HG03064 (cell line): ENCODE data around the gene RHOBTB3.

Experiments
- ATAC-seq: cut with Tn5 transposase; IDR thresholded peaks from one replicate; pipeline ENCODE4 v1.9.1; 2021; ENCODE audit warnings: low read depth; ENCODE audit not compliant: unreplicated experiment

The RHOBTB3 gene

DNA sequence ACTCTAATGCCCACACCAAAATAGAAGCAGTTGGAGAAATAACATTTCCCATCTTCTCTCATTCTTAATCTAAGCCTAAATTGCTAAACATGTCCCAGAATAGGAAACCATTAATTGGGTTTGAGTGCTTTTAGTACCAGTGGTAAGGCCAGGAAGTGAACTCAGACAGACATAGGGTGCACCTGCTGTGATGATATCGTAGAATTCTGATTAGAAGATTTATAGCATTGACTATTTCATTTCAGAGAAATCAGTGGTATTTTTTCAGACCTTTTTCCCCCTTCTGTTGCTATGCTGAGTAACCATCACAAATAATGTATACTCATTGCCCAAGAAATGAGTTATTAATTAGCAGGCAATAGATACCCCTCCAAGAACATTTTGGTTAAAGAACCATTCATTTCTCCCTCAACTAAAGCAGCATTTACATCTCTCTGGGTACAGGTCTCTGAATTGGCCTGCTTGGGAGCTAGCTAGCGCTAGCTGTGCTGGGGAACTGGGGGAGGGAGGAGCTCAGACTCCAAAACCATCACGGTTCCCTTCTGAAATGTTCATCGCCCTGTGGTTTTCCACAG is 84.1 kb downstream of the RHOBTB3 start:
- ATAC-seq: no peak

DNA sequence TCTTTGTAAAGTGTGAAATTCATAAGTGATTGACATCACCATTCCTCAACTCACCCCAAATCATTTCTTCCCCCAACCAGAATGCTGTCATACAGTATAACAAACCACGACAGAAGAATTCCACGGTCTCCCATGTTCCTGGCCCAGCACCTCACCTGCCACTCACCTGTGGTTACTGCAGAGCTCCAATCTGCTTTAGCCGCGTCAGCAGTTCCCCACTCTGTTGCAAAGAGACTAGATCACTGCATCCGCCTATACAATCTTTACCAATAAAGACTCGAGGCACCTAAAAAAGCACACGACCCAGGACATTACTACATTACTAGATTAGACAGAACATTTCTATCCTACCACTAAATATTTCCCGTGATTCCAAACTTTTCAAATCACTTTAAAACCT is 85.2 kb downstream of the RHOBTB3 start:
- ATAC-seq: no peak

DNA sequence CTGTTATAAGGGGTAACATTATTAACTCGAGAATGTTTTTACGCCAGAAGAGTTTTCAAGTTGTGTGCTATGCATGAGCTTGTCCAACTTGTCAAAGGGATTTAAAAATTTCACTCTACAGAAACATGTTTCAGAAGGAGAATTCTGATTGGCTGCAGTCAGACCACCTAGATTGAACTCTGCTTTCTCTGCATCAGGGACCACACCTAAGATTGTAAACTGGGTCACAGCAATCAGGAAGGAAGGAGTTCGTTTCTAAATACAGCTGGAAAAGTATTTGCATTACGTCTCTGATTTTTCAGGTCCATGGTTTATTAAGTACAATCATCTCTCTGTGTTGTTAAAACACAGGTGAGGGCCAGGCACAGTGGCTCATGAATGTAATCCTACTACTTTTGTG is 85.6 kb downstream of the RHOBTB3 start:
- ATAC-seq: no peak

DNA sequence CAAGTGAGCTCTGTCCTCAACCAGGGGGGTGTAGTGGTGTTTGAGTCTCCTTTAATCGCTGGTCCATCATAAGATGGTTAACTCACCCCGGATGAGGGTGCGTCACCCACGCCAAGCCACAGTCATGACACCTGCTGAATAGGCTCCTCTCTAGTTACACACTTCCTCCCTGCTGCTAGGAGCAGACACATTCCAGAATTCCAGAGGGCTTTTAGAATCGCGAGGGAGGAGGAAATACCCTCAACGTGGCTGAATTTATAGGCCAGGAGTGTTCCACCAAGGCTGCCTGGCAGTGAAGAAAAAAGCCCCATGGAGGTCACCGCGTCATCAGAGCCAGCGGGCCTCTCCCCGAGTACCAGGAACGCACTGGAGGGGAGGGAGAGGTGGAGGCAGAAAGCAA is 86.3 kb downstream of the RHOBTB3 start:
- ATAC-seq: no peak

DNA sequence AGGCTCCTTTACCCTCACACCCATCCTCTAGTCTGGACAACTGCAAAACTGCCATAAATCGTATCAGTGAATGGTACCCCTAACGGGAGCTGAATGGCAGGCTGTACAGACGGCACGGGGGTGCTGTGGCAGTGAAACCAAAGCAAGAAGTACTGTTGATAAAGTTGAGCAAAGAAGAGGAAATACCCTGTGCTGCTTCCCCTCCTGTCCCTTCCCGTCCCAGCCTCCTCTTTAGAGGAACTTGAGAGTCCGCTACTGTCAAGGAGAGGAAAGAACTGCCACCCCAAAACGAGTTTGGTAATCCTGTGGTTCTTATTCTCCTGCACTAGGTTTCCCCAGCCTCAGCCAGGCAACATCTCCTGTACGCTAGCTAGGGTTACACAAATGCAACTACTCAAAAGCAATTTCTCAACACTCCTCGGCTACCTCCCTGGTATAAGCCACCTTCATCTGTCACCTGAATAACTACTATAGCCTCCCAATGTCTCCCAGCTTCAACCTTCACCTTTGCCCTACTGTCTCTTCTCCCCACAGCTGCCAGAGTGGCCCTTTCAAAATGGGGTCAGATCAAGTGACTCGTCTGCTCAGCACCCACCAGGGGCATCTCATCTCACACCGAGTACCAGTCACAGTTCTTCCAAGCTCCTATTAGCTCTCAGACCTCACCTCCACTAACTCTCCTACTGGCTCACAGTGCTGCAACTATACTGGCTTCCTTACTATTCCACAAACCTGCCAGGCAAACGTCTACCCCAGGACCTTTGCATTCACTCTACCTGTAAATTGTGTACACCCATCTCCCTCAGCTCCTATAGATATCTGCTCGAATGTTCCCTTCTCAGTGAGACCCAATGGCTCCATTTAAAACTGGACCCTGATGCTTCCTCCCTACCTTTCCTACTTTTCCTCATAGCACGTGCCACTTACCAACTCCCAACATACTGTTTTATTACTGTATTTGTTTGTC is 87.3 kb downstream of the RHOBTB3 start:
- ATAC-seq: no peak

DNA sequence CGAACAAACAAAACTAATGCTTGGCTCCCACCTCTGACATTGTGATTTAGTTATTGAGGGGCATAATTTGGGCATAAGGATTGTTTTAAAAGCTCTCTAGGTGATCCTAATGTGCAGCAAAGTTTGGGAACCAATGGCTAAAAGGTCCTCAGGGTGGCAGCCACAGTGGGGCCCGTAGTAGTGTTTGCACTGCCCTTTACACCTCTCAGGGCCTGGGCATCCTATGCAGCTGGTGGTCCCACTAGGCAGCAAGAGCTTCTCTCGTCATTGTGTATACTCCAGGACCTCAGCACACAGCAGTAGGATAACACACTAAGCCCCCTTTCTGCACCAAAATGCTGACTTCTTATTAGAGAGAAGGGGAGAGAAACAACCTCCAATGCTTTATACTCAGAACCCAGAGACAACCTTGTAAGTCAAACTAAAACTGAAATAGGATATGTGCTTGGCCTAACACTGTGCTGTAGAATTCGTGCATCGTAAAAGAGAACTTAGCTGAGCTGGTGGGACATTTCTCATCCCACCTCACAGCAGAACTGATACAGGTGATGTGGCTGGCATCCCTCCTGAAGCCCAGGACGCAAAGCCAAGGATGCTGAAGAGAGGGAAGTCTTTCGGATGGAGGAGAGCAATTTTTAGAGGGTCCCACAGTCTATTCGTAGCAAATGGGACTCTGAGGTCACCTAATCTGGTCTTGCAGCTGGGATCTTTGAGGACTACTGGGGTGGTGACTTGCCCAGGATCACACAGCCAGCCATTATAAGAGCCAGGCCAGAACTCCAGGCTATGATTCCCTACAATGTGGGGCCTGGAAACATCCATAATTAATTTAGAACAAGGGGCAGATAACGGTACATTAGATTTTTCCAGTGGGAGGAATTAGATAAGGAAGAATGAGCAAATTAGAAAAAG is 90.2 kb downstream of the RHOBTB3 start:
- ATAC-seq: peak; percentile 33

DNA sequence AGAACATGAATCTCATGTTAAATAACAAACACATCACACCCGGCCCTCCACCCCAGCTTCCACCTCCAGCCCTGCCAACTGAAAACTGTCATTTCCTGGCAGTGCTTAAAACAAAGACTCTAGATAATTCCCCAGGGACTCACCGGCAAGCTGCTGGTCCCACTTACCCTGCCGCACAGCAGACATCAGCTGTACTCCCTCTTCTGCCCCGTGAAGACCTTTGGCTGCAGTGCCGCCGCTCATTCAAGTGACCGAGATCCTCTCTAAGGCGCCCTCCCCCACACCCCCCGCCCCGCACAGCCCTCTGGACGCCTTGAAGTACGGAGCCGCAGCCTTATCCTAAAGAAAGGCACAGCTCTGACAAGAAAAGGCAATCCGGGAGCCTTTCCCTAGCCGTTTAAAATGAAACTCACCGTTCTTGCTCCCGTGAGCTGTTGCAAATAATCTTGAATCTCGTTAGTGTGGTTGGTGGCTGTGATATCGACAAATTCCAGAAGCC is 91.0 kb downstream of the RHOBTB3 start:
- ATAC-seq: peak; percentile 50

DNA sequence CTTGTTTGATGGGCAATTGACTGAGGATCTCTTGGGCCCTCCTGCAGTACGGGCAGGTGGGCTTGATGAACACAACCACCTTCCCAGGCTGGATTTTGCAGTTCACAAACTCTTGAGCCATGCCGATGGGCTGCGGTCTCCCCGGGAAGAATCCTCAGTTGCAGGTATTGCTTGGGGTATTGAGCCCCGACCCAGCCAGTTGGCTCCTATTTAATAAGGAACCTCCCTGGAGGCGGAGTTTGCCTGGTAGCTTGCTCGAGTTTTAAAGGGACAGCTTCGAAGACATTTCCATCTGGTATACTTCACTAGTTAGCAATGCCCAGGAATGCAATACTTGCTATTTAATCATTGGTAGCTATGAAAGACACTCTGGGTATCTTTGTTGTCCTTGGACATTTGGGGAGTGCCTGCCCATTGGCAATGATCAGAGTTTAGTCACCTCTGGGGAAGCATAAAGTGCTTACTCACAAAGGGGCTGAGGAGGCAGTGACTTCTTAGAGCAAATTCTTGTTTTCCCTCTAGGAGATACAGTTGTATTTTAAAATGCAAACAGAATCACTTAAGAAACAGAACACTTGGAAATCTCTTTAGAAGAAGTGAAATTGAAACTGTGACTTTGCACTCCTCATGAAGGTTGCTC is 91.5 kb downstream of the RHOBTB3 start, which contains the start of gene GLRX:
Gene GLRX (minus strand): TSS at position 185 of the 640 bp plus-strand sequence. CDS start 64 bp downstream, at position 121.
- peak; percentile 35 for ATAC-seq

DNA sequence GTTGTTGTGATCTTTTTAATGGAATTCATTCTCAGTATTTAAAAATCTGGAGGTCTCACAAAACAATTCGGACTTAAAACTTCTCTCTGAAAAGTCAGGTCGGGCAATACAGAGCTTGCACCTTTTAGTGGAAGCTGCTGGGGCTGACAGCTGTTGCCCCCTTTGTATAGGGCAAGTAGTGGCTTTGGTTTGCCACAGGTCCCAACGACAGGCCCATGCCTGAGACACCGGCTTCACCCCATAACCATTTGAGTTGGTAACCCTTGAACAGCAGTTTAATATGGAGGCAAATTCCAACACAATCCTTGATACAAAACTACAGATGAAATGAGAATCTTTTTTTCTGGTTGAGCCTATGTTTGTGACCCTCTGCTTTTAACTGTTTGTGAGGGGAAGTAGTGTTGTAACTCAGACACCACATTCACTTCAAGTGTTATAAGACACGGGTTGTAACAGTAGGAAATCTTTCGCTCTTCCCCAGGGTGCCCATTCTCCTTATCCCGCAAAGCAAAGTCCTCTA is 92.1 kb downstream of the RHOBTB3 start:
- no peak for ATAC-seq

DNA sequence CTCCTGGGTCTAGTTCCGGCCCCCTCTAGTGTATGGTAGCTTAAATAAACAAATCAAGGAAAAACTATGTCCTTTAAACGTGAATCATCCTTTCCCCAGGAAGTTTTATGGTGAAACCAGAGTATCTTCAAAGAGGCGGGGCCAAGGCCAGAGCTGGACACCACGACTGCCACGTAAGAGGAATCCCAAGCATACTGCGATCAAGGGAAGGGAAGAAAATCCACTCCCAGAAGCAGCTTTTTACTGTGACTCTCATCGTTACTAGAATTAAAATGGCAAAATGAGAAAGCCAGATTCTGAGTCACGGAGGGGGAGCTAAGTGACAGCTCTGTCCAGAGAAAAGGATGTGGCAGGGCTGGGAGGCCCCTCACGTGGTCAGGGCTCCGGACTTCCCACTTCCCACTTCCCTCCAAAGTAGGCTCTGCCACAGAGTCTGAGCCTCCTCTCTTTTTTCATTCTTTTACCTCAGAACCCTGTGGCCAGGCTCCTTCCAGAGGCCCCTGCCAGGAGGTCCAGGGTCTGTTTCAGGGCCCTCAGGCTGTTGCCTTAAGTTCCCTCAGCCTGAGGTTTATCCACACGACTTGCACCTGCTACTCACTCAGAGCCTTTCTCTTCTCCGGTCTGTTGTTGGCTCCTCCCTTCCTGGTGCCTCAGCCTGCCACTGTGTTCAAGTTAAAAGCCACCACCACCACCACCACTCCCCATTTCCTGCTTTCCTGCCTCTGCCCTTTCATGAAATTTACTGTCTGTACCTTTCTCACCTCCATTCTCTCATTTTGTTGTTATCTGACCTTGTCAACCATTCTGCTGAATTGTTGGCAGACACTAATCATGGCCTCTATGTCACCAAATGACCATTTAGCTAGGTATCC is 92.8 kb downstream of the RHOBTB3 start:
- peak; percentile 38 for ATAC-seq

DNA sequence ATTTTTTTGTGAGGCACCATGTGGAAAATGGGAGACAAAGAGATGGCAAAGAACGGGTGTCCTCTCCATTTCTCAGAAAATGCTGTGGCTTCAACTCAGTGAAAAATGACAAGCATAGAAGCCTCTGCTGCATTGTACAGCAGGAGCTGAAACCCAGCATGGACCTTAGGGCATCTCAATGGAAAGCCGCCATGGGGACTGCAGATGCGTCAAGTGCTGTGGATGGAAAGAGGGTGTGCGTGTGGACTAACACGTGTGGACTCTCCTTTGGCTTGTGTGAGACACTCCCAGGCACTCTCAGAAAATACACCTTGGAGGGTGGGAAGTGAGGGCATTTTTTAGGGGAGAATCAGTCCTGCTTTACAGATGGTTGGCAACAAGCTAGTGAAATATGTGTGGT is 93.6 kb downstream of the RHOBTB3 start:
- no peak for ATAC-seq

DNA sequence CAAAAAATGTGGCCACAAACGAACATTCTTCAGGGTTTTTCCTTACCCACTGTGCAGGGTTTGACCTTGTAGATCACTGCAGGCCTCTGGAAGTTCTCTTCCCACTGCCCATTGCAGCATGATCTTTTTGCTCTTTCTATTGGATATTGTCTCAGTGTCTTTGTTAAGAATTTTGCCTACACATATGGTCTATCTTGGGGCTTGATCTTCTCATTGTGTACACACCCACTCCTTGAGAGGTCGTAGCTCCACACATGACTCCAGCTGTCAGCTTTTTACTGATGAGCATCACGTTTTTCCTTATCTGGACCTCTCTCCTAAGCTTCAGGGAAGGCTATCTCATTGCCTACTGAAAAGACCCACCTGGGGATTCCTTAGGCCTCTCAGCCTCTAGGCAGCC is 94.4 kb downstream of the RHOBTB3 start:
- no peak for ATAC-seq

DNA sequence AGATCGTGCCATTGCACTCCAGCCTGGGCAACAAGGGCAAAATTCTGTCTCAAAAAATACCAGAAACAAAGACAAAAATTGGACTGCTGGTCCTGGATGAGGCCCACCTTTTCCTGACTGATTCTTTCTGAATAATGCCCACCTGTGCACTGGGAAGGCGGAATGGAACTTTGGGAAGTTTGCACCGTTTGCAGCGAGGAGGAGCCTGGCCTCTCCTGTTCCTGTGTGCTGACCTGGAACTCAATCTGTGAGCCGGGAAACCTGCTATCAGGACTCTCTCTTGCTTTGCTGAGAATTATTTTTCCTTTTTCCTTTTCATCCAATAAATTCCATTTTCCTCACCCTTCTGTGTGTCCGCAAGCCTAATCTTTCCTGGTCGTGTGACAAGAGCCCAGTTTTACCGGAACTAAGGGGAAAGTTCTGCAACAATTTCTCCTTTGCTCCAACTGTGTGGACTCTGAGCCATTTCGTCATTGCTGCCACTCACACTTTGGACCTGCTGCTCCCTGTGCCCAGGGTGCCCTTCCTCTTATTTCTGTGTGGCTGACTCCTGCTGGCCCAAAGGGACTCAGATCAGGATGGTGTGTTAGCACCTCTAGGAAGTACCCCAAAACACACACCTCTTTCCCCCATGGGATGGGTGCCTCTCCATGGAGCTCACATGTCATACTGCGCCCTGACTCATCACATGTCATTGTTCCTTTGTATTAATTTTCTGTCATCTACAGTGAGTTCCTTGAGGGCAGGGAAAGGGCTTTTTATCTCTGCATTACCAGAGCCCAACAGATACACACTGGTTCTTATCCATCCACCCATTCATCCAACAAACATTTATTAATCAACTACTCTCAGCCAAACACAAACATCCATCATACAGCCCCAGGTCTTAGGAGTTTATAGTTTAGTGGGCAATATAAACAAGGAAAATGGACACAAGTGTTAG is 96.1 kb downstream of the RHOBTB3 start:
- no peak for ATAC-seq

DNA sequence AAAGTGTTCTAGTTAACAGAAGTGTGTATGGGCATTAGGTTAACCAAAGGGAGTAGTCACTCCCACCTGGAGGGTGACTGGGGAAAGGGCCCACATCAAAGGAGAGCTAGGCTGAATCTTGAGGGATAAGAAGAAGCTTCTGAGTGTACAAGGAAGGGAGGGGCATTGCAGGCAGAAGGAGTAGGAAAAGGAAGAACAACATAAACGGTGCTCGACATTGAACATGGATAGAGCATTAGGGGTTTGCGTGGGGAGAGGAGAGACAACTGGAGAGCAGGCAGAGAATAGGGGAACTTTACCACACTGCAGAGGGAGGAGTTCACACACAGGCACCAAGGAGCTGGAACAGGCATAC is 96.7 kb downstream of the RHOBTB3 start:
- no peak for ATAC-seq

DNA sequence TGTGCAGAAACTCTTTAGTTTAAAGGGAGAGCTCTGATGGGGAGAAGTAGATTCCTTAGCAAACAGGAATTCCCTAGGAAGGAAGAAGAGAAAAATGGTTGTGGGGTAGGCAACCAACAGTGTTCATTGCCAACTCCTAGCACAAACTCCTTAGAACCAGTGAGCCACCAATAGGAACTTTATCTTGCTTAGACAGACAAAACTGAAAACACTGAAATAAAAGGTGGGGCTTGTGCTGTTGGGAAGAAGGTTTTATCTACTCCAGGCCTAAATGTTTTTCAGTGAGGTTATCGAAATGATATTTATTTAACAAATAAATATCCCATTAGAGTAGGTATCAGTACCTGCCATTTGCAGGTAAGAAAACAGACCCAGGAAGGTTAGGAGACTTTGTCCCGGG is 99.1 kb downstream of the RHOBTB3 start:
- no peak for ATAC-seq

DNA sequence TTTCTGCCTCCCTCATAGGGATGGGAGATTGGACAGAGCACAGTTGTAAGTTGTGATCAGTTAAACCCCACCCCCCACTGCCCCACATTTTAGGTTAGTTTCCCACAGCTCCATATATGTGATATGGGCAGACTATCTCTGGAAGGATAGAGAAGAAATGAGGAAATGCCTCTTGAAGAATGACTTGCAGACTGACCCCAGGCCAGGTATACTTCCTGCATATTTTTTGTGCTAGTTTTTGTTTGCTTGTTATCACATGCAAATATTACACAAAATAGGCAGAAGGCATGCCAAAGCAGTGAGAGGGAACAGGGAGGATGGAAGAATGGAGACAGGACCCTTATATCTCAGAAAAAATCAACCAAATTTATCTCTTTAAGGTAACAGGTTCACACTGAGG is 101.5 kb downstream of the RHOBTB3 start:
- no peak for ATAC-seq

DNA sequence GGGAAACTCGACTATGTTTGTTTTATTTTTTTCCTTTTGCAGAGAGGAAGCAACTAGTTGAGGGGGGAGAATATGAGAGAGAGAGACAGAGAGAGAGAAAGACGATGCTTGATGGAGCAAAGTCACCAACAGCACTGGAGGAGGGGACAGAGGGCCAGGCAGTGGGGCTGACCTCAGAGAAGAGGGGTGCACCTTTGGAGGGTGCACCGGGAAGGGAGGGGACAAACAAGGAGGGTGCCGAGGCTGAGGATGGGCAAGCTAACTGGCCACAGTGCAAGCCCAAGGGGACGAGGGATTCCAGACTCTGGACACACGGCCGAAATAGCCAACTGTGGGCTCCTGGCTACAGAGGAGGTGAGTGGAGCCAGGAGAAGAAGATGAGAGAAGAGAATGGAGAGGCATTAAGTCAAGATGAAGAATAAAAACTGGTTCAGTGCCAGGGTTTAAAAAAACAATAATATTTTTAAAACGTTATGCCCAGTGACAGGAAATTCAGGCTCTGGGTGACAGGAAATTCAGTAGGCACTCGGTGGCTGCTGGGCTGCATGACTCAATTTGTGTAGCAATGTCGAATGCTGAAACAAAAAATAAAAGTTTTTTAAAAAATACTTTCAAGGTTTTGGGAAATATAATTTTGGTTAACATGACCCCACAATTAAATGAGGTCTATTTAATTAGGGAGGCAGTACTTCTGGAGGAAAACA is 104.7 kb downstream of the RHOBTB3 start:
- no peak for ATAC-seq
